Embryonic facial prominence (tissue), 1 donor: Measurements from ENCODE around the gene SAGE1.
"Not testable (repeated sequence)": the region's sequence is repeated elsewhere in the genome, so short reads cannot be mapped to it uniquely, and the experiment has no call there.

ENCODE experiments used
- DNase-seq: peaks from one replicate; pipeline ENCODE4 v3.0.0-alpha.2; 2016; ENCODE audit errors: extremely low spot score

The SAGE1 gene

GRCh38 chrX:135893294-135893817 lies at the start of gene SAGE1, which contains the start of gene CT45A10:
Gene SAGE1, plus strand, starts transcription at chrX:135893716. Its CDS starts 2,527 bp downstream, at chrX:135896243.
Gene CT45A10, minus strand, starts transcription at chrX:135893444. Its CDS starts 8,100 bp downstream, at chrX:135885344.
- DNase-seq, result no peak

DNA sequence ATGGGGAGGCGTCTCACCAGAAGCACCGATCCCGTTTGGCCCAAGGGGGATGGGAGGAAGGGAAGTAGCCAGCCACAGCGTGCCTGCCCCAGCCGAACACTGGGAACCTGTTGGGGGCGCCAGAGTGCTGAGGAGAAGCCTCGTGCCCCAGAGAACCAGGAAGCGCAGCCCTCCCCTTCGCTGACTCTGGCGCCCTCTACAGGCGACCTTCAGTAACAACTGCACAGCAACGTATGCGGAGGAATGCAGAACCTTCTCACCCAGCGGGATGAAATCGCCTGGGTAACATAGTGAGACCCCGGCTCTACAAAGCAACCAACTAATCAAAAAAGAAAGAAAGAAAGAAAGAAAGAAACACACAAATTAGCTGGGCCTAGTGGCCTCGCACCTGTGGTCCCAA lies 39.1 kb upstream of the SAGE1 start, which contains the start of gene CT45A8:
TSS of gene CT45A8 (minus strand) at position 101 of the 400 bp plus-strand sequence. CDS start 3,755 bp downstream, outside the sequence.
- not testable (repeated sequence) for DNase-seq

DNA sequence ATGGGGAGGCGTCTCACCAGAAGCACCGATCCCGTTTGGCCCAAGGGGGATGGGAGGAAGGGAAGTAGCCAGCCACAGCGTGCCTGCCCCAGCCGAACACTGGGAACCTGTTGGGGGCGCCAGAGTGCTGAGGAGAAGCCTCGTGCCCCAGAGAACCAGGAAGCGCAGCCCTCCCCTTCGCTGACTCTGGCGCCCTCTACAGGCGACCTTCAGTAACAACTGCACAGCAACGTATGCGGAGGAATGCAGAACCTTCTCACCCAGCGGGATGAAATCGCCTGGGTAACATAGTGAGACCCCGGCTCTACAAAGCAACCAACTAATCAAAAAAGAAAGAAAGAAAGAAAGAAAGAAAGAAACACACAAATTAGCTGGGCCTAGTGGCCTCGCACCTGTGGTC lies 21.8 kb upstream of the SAGE1 start, which contains the start of gene CT45A9:
TSS of gene CT45A9 (minus strand) at position 101 of the 400 bp plus-strand sequence. CDS start 3,751 bp downstream, outside the sequence.
- DNase-seq, result not testable (repeated sequence)

- not testable (repeated sequence) for DNase-seq
Measured at GRCh38 chrX:135882741-135883140, 10.8 kb upstream of the SAGE1 start.

- DNase-seq, result not testable (repeated sequence)
Measured at GRCh38 chrX:135888230-135888629, 5.3 kb upstream of the SAGE1 start.

GRCh38 chrX:135888976-135889375 lies 4.5 kb upstream of the SAGE1 start:
- not testable (repeated sequence) for DNase-seq

DNA sequence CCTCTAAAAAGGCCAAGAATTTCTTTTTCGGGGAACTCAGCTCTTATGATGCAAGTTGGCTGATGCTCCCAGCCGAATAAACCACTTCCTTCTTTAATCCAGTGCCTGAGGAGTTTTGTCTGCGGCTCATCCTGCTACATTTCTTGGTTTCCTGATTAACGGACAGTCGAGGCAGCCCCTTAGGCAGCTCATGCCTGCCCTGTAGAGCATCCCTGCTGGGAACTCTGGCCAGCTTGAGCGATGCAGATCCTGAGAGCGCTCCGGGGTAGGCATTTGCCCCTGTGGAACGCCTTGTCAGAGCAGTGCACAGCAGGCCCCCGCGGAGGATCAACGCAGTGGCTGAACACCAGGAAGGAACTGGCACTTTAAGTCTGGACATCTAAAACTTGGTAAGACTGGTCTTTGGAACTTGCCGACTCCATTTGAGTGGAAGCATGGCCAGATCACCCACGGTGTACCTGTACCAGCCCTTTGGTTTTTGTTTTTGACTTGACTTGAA lies 3.4 kb upstream of the SAGE1 start:
- DNase-seq, result no peak

DNA sequence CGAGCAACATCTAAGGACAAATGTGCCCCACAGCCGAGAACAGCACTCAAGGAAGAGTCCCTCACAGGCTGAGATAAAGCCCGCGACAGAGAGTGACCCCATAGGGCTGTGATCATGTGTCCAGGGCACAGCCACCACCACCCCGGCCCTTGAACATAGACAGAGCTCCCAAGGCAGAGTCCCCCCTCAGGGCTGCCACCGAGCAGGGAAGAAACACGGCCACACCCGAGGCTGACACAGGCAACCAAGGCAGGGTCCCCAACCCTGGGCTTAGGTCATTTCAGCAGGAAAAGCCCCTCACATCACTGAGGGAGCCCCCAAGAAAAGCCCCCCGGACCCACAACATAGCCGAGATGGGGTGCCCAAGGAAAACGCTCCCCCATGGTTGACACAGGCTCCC lies 735 bp upstream of the SAGE1 start:
- no peak for DNase-seq

GRCh38 chrX:135910251-135910650 lies 16.7 kb downstream of the SAGE1 start:
- DNase-seq, result no peak

GRCh38 chrX:135914404-135914803 lies 20.9 kb downstream of the SAGE1 start:
- DNase-seq, result no peak

GRCh38 chrX:135920516-135920915 lies 27.0 kb downstream of the SAGE1 start:
- not testable (repeated sequence) for DNase-seq

DNA sequence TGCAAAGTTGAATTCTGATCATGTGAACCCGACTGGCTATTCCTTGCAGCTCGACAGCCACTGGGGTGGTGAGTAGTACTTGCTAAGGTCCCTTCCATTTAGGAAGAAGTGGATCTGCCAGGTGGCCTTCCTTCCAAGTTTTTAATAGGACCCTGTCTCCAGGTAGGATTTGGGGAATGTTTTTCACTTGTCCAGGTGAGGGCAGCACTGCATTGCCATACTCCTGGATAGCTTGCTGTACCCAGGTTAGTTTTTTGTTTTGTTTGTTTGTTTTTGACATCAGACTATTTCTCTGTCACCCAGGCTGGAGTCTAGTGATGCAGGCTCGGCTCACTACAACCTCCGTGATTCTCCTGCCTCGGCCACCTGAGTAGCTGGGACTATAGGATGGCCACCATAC lies 29.8 kb downstream of the SAGE1 start:
- no peak for DNase-seq

DNA sequence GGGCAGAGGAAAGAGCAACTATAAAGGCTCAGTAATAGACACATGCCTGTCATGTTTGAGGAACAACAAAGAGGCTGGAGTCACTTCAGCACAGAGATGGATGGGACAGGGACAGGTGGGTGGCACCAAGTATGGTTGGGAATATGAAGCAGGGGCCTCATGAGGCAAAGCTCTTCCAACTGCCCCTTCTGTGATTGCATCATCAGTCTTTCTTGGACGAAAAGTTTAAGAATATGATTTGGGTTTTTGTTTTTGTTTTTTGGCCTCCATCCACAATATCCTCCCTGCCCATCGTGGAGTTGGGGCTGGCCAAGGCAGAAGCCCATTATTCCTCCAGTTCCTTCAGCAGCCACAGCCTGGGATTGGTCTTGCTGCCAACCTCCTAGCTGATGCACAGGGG lies 34.4 kb downstream of the SAGE1 start:
- no peak for DNase-seq

DNA sequence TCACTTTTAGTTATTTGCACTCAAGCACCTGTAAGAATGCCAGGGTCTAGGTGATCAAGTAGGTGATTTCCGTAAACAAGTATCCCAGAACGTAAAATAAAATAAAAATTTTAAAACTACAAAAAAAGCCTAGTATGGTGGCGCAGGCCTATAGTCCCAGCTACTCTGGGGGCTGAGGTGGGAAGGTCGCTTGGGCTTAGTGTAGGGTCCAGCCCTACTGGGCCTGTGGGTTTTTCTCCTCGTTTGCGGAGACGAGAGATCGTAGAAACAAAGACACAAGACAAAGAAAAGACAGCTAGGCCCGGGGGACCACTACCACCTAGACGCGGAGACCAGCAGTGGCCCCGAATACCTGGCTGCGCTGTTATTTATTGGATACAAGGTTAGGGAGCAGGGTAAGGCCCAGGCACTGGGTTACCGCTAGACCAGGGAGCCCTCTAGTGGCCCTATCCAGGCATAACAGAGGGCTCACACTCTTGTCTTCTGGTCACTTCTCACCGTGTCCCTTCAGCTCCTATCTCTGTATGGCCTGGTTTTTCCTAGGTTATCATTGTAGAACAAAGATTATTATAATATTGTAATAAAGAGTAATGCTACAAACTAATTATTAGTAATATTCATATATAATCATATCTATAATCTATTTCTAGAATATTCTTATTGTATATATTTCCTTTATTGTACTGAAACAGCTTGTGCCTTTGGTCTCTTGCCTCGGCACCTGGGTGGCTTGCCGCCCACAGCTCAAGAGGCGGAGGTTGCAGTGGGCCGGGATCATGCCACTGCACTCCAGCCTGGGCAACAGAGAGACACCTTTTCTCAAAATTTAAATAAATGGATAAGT lies 38.4 kb downstream of the SAGE1 start:
- DNase-seq, result no peak

GRCh38 chrX:135944486-135944885 lies 51.0 kb downstream of the SAGE1 start:
- DNase-seq, result no peak

GRCh38 chrX:135951291-135951690 lies 57.8 kb downstream of the SAGE1 start:
- no peak for DNase-seq
